NK-92 treated with Interleukin-12 subunit alpha and Interleukin-12 subunit beta, amount 100 ng/mL, for 24 hours (cell line): ENCODE results near the gene C1orf159.

Source experiments
- DNase-seq: peaks from one replicate; lab custom pipeline; 2025; lab: John Stamatoyannopoulos, UW

The C1orf159 gene

DNA sequence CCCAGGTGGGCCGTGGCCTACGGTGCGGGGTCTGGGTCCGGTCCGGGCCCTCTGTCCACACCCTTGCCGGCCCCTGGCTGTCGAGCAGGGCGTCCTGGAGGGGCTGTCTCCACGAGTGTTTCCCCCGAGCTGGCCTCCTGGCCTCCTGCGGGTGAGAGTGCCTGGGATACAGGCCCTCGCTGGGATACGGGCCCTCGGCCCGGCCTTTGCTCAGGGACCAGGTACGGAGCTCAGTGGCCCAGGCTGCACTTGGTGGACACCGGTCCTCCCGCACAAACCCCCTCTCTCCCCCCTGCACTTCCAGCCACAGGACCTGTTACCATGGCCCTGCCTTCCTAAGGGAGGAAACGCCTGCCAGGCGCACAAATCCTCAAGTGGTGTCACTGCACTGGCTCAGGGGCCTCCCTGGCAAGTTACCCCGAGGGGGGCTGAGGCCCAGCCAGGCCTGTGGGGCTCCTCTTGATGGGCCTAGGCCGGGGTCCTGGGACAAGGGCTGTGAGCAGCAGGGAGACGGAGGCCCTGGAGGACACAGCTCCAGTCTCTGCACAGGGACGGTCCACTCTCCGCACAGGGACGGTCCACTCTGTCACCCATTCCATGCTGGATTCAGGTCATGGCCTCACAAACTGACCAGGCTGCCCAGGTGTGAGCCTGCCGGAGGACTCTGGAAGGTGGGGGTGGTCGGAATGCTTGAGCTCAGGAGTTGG is 23.6 kb downstream of the C1orf159 start:
- no peak for DNase-seq

DNA sequence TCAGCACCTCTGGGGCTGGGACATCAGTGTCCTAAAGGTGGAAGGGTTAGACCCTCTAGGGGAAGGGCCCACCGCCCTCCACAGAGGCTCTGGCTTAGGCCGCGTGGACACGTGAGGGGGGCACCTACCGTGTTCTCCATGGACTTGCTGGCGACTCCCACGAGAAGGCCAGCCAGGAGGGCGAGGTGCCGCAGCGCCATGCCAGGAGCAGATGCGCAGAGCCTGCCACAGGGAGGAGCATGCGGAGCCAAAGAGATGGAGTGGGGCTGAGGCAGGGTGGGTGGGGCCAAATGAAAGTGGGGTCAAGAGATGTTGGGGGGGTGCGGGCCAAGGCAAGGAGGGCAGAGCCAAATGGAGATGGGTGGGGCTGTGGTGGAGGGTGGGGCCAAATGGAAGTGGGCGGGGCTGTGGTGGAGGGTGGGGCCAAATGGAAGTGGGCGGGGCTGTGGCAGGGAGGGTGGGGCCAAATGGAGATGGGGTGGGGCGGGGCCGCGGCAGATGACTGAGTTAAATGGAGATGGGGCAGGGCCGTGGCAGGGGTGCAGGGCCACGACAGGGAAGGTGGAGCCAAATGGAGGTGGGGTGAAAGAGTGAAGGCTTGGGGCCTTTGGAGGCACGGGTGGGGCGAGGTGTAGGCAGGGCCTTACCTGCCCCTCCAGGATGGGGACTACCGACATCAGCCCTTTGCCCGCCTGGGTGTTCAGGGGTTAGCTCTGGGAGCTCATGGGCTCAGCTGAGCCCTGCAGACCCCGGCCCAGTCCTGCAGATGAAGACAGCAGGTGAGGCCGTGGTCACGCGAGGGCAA is 24.3 kb downstream of the C1orf159 start:
- no peak for DNase-seq

GRCh38 chr1:1090424-1091343 is 25.2 kb downstream of the C1orf159 start:
- no peak for DNase-seq

- DNase-seq: no peak
Measured at GRCh38 chr1:1089731-1090423, 26.0 kb downstream of the C1orf159 start.

GRCh38 chr1:1088801-1089680 is 26.8 kb downstream of the C1orf159 start:
- DNase-seq: no peak

GRCh38 chr1:1088029-1088800 is 27.7 kb downstream of the C1orf159 start:
- no peak for DNase-seq

- DNase-seq: no peak
Measured at GRCh38 chr1:1087351-1088028, 28.4 kb downstream of the C1orf159 start.

- no peak for DNase-seq
Measured at GRCh38 chr1:1086911-1087341, 29.0 kb downstream of the C1orf159 start.

DNA sequence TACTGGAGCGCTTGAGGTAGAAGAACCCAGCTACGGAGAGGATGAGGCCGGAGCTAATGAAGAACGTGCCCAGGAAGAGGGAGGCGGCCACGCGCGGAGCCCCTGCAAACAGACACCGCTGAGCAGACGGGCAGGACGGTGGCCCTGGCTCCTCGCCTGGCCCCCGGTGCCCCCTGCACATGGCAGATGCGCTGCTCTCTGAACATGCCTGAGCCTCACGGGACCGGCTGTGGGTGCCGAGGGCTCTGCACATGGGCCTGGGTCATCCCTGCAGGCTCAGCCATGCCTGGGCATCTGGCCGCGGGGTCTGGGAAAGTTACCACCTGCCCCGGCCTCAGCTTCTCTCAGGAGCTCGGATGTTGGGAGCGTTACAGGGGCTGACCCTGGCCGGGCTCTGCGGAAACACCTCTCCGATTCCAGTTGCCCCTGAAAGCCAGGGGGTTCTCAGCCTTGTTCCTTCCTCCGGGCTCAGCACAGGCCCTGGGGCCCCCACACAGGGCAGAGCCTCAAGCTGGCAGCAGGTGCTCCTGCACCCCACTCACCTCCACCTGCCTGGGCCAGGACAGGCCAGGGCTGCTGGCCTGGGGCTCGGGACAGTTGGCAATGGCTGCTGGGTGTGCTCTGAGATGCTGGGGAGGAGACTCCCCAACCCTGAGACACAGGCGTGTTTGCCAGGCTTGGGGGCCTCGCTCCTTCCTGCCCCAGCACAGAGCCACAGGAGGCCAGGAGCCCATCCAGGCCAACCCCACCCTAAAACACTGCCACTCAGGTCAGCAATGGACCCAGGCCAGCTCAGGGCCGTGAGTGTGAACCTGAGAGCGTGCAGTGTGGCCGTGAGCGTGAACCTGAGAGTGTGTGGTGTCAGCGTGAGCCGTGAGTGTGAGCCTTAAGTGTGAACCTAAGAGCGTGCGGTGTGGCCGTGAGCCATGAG is 29.7 kb downstream of the C1orf159 start:
- no peak for DNase-seq

DNA sequence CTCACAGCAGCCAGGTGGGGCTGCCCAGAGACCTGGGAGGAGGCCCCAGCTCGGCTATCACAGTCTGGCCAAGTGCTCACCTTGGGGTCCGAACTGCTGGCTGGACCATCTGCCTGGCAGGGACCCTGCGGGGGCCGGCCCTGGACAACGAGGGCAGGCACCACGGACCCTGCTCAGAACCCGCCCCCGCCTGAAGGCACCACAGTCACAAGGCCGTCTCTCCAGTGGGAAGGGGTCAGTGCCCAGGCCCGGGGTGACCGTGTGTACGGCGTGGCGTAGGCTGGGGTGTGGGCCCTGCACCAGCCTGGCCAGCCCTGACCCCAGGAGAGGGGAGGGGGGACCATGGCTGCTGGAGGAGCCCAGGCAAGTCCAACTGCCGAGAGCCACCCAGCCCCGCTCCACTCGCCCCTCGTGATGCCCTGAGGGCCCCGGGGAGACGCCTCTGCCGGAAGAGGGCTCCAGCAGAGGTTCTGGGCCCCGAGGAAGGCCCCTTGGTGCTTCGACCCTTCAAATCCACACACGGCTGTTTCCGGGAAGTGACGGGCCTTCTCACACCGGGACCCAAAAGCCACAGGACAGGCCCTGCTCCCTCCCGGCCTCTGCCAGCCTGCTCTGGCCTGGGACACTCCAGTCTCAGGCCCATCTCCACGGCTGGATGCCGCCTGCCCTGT is 30.6 kb downstream of the C1orf159 start:
- no peak for DNase-seq

GRCh38 chr1:1084372-1085170 is 31.3 kb downstream of the C1orf159 start:
- DNase-seq: no peak

- DNase-seq: no peak
Measured at GRCh38 chr1:1083416-1084371, 32.2 kb downstream of the C1orf159 start.

- DNase-seq: no peak
Measured at GRCh38 chr1:1082776-1083415, 33.0 kb downstream of the C1orf159 start.

GRCh38 chr1:1082239-1082775 is 33.6 kb downstream of the C1orf159 start:
- no peak for DNase-seq
